GM15510 (cell line): ENCODE data around the gene NRGN.

Experiments used
- POLR2A ChIP-seq: IDR thresholded peaks from 3 replicates; pipeline ENCODE4 v1.6.1; 2011; ENCODE audit warnings: borderline replicate concordance; ENCODE audit not compliant: insufficient read length; ENCODE audit errors: extremely low read depth

Gene NRGN

DNA sequence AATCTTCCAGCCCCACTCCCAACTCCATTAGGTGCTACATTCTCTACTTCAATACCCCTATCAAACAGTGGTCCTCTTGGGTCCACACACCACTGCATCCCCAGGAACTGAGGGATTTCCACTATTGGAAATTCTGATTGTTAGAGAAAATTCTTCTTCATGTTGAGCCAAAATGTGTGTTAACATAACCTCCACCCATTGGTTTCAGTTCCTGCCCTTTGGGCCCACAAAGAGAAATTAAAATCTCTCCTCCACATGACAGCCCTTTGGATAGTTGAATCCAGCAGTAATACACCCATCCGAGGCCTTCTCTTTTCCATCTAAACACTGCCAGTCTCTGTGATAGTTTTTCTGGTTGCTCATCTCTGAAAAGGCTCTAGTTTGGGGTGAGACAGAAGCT lies 10.2 kb downstream of the NRGN start:
- no peak for TF ChIP-seq POLR2A

GRCh38 chr11:124751391-124751740 lies 11.6 kb downstream of the NRGN start:
- no peak for TF ChIP-seq POLR2A

DNA sequence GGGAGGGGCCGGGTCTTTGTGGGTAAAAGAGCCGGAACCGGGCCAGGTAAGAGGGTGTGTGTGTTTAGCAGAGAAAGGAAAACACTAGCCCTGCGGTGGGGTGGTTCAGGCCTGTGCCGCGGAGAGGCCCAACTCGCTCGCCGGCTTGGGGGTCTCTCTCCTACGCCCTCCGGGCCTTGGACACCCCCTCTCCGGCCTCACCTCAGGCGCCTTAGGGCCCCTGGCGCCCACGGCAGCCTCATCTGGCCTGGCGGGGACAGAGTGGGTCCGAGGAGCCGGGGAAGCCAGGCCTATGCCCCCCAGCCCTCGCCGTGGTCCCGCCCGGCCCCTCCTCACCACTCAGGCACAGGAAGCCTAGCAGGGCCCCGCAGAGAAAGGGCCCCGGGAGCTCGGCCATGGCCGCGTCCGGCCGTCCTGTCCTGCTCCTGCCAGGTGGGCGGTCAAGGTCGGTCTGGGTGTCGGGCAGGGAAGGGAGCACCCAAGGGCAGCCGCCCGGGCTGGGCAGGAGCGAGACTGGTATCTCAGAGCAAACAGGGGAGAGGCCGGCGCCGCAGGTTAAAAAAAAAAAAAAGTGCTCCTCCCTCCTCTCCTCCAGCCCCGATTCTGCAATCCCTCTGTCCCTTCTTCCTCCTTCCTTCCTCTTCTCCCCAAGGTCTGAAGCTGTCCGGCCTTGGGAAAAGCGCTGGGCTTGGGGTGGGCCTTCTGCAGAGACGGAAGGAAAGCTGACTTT lies 12.2 kb downstream of the NRGN start, which contains the start of gene VSIG2:
TSS of gene VSIG2 (minus strand) at position 515 of the 730 bp plus-strand sequence. CDS start at position 397, 118 bp downstream.
- no peak for TF ChIP-seq POLR2A

DNA sequence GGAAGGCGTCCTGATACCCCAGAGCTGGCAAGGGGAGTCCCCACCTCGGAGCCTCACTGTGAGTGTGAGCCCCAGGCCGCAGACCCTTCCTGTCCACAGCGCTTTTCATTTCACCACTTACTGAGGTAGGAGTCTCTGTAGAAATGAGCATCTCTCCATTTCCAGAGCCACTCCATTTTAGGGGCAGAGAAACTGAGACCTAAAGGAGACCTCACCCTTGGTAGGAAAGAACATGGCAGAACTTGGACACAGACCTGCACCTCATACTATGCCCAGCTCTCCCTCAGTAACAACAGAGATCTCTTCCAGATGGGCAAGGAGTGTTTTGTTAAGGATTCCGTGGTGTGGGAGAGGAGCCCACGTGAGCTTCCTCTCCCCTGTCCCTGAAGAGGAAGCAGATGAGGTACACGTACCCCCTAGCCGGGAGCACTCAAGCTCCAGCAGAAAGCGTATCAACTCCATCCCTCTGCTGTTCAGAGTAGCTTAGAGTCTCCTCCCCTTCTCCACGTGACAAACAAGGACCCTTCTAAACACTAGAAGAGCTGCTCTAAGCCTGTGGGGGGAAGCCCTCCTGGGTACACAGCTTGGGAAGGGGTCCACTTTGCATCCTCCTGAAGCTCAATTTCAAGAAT lies 12.8 kb downstream of the NRGN start:
- no peak for TF ChIP-seq POLR2A

GRCh38 chr11:124753205-124753604 lies 13.5 kb downstream of the NRGN start:
- TF ChIP-seq POLR2A = no peak

GRCh38 chr11:124753624-124754023 lies 13.9 kb downstream of the NRGN start:
- no peak for TF ChIP-seq POLR2A

- TF ChIP-seq POLR2A = no peak
These were observed 14.6 kb downstream of the NRGN start for GRCh38 chr11:124754309-124754708.

GRCh38 chr11:124754710-124755109 lies 15.0 kb downstream of the NRGN start:
- TF ChIP-seq POLR2A = no peak

GRCh38 chr11:124756033-124756752 lies 16.5 kb downstream of the NRGN start:
- no peak for TF ChIP-seq POLR2A

- TF ChIP-seq POLR2A = no peak
These were observed 17.0 kb downstream of the NRGN start for GRCh38 chr11:124756753-124757227.

DNA sequence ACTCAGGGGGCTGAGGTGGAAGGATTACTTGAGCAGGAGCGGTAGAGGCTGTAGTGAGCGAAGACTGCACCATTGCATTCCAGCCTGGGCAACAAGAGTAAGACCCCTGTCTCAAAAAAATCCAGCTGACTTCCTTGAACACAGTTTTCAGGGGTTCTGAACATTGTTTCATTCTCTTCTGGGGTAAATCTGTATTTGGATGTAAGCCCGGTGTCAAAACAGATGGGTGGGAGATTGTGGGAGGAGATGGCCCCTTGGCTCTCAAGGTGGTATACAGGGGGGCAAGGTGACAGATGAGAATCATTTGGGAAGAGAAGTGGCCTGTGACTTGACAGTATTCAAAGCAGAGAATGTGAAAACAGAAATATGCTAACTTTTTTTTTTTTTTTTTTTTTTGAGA lies 17.6 kb downstream of the NRGN start:
- TF ChIP-seq POLR2A = no peak

GRCh38 chr11:124758355-124759265 lies 18.9 kb downstream of the NRGN start:
- no peak for TF ChIP-seq POLR2A

DNA sequence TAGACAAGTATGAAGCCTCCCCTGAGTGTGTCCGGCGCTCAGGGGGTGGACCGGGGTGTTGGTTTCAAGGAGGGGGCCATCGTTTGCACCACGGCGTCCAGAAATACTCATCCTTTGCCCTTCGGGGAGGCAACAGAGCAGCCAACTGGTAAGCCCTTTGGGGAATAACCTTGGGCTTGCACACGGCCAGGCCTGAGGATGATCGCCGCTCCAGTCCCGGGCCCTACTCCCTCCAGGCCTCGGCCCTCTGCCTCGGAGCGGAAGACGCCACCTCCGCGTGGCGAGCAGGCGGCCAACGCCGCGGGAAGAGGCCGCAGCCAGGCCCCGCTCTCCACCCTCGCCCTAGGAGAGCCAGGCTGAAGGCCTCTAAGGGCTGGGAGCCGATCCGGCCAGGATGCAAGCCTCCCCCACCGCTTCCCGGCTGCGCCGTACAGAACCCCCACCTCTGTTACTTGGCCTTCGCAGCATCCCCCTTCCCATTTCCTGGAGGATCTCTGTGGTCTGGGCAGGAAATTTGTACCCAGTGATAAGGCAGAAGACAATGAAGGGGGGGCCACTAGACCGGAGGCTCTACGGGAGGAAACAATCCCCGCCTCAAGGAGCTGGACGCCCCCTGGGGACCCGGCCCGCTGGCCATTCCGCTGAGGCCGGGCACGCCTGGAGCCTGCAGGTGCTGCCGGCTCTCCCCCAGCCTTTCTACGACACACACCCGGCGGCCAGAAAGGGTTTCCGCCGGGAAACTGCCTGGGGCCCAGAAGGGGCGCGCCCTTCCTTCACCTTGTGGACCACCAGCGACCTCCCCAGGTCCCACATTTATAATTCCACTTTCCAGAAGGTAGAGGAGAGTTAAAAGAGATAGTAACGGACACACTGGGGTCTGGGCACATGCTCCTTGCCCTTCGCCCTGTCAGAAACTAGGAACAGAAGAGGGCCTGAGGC lies 19.8 kb downstream of the NRGN start:
- no peak for TF ChIP-seq POLR2A
